Activated T-helper 2 cell treated with anti-CD3 and anti-CD28 coated beads, Interferon-gamma antibody, Interleukin-2, Interleukin-4, amounts not matched to agents 10 μg/mL and 5 μg/mL and 100 μg/mL, durations not matched to agents 14 hours and 24 hours and 36 hours (primary cell): ENCODE measurements around the gene PYGO1. TPM values are rescaled to one million over a fixed set of nuclear protein-coding genes. Genes with fewer than 3 reads are reported as not detected.

Experiments
- DNase-seq: peaks from one replicate; pipeline ENCODE4 v3.0.0; 2021; ENCODE audit warnings: low spot score
- H3K27ac Mint-ChIP-seq: one replicate; pipeline ENCODE4 v1.8.0; 2021; ENCODE audit warnings: mixed read lengths
- H3K27me3 Mint-ChIP-seq: one replicate; pipeline ENCODE4 v1.8.0; 2021; ENCODE audit warnings: low read depth, mixed read lengths
- H3K36me3 Mint-ChIP-seq: one replicate; pipeline ENCODE4 v1.8.0; 2021; ENCODE audit warnings: low read depth, mixed read lengths
- H3K4me1 Mint-ChIP-seq: one replicate; pipeline ENCODE4 v1.8.0; 2021; ENCODE audit warnings: low read depth, mixed read lengths
- H3K4me3 Mint-ChIP-seq: one replicate; pipeline ENCODE4 v1.8.0; 2021; ENCODE audit warnings: low read depth, mild to moderate bottlenecking, moderate library complexity, mixed read lengths
- H3K9me3 Mint-ChIP-seq: one replicate; pipeline ENCODE4 v1.8.0; 2021; ENCODE audit warnings: mixed read lengths
- intact Hi-C: fragments of 100-400 bp; cut with micrococcal nuclease; formaldehyde crosslinking; loops from one replicate; pipeline ENCODE4 v1.15.1; 2023
- total RNA-seq: library from RNA; stranded (reverse); gene quantifications from 2 replicates; pipeline ENCODE4 v1.2.3, GENCODE V29; 2022

The PYGO1 gene
- total RNA-seq, 1 donor from 2014 or later: 0.11 TPM

- no peaks in the 10 kb centered on the region for H3K4me1 Mint-ChIP-seq
- peaks cover 27% of the 10 kb centered on the region for H3K9me3 Mint-ChIP-seq
- intact Hi-C loops: no loop called here
- H3K4me3 Mint-ChIP-seq: no peak overlapping the region
- no peak for DNase-seq
- H3K36me3 Mint-ChIP-seq: no peaks in the 10 kb centered on the region
- H3K27me3 Mint-ChIP-seq: peaks cover 2% of the 10 kb centered on the region
- no peak overlapping the region for H3K27ac Mint-ChIP-seq
Observed at GRCh38 chr15:55552926-55553325, 35.2 kb downstream of the PYGO1 start.

- intact Hi-C loops: no loop called here
- Mint-ChIP-seq H3K9me3 (peaks cover 27% of the 10 kb centered on the region), H3K4me3 (no peak overlapping the region), H3K27me3 (peaks cover 2% of the 10 kb centered on the region), H3K4me1 (no peaks in the 10 kb centered on the region), H3K27ac (no peak overlapping the region), H3K36me3 (no peaks in the 10 kb centered on the region)
- DNase-seq: no peak
Observed at GRCh38 chr15:55552451-55552850, 35.7 kb downstream of the PYGO1 start.

GRCh38 chr15:55549305-55549704 is 38.8 kb downstream of the PYGO1 start:
- Mint-ChIP-seq H3K4me1 (no peaks in the 10 kb centered on the region), H3K9me3 (peaks cover under 1% of the 10 kb centered on the region), H3K36me3 (no peaks in the 10 kb centered on the region), H3K27me3 (peaks cover 22% of the 10 kb centered on the region), H3K4me3 (no peak overlapping the region), H3K27ac (no peak overlapping the region)
- intact Hi-C loops: no loop called here
- DNase-seq: no peak

GRCh38 chr15:55546718-55547117 is 41.4 kb downstream of the PYGO1 start:
- Mint-ChIP-seq H3K36me3 (no peaks in the 10 kb centered on the region), H3K4me1 (peaks cover 2% of the 10 kb centered on the region), H3K27ac (no peak overlapping the region), H3K27me3 (peaks cover 31% of the 10 kb centered on the region), H3K9me3 (no peaks in the 10 kb centered on the region), H3K4me3 (no peak overlapping the region)
- DNase-seq: no peak
- intact Hi-C loops: no loop called here

GRCh38 chr15:55535436-55535835 is 52.7 kb downstream of the PYGO1 start:
- Mint-ChIP-seq H3K27ac (no peak overlapping the region), H3K9me3 (no peaks in the 10 kb centered on the region), H3K4me1 (no peaks in the 10 kb centered on the region), H3K36me3 (no peaks in the 10 kb centered on the region), H3K4me3 (no peak overlapping the region), H3K27me3 (peaks cover 14% of the 10 kb centered on the region)
- DNase-seq: no peak
- intact Hi-C loops: no loop called here

- H3K27ac Mint-ChIP-seq: no peak overlapping the region
- H3K4me1 Mint-ChIP-seq: no peaks in the 10 kb centered on the region
- intact Hi-C loops: no loop called here
- H3K4me3 Mint-ChIP-seq: no peak overlapping the region
- H3K9me3 Mint-ChIP-seq: no peaks in the 10 kb centered on the region
- H3K27me3 Mint-ChIP-seq: peaks cover 10% of the 10 kb centered on the region
- H3K36me3 Mint-ChIP-seq: no peaks in the 10 kb centered on the region
- DNase-seq: no peak
Observed at GRCh38 chr15:55532944-55533343, 55.2 kb downstream of the PYGO1 start.

GRCh38 chr15:55530861-55531313 is 57.3 kb downstream of the PYGO1 start:
- peaks cover 2% of the 10 kb centered on the region for H3K4me1 Mint-ChIP-seq
- no peaks in the 10 kb centered on the region for H3K9me3 Mint-ChIP-seq
- no peak overlapping the region for H3K4me3 Mint-ChIP-seq
- no peak for DNase-seq
- H3K27ac Mint-ChIP-seq: no peak overlapping the region
- H3K36me3 Mint-ChIP-seq: no peaks in the 10 kb centered on the region
- H3K27me3 Mint-ChIP-seq: peaks cover 9% of the 10 kb centered on the region
- intact Hi-C loops: no loop called here

- H3K9me3 Mint-ChIP-seq: no peaks in the 10 kb centered on the region
- H3K4me1 Mint-ChIP-seq: peaks cover 2% of the 10 kb centered on the region
- H3K4me3 Mint-ChIP-seq: no peak overlapping the region
- no peak for DNase-seq
- H3K27ac Mint-ChIP-seq: no peak overlapping the region
- intact Hi-C loops: no loop called here
- peaks cover 15% of the 10 kb centered on the region for H3K27me3 Mint-ChIP-seq
- H3K36me3 Mint-ChIP-seq: no peaks in the 10 kb centered on the region
Observed at GRCh38 chr15:55528812-55529211, 59.3 kb downstream of the PYGO1 start.

GRCh38 chr15:55527150-55527549 is 61.0 kb downstream of the PYGO1 start:
- intact Hi-C loops: no loop called here
- DNase-seq: no peak
- H3K27ac Mint-ChIP-seq: no peak overlapping the region
- H3K4me3 Mint-ChIP-seq: no peak overlapping the region
- H3K9me3 Mint-ChIP-seq: no peaks in the 10 kb centered on the region
- no peaks in the 10 kb centered on the region for H3K36me3 Mint-ChIP-seq
- peaks cover 23% of the 10 kb centered on the region for H3K27me3 Mint-ChIP-seq
- peaks cover 16% of the 10 kb centered on the region for H3K4me1 Mint-ChIP-seq

- intact Hi-C loops: loop anchor here (1.0 kb wide), 1 partner anchor 115 kb away; no protein-coding TSS in a partner anchor
- H3K4me1 Mint-ChIP-seq: peaks cover 16% of the 10 kb centered on the region
- no peaks in the 10 kb centered on the region for H3K9me3 Mint-ChIP-seq
- H3K4me3 Mint-ChIP-seq: no peak overlapping the region
- H3K27ac Mint-ChIP-seq: no peak overlapping the region
- DNase-seq: no peak
- peaks cover 28% of the 10 kb centered on the region for H3K27me3 Mint-ChIP-seq
- no peaks in the 10 kb centered on the region for H3K36me3 Mint-ChIP-seq
Observed at GRCh38 chr15:55526559-55527036, 61.5 kb downstream of the PYGO1 start.

GRCh38 chr15:55522742-55523450 is 65.2 kb downstream of the PYGO1 start:
- Mint-ChIP-seq H3K36me3 (no peaks in the 10 kb centered on the region), H3K9me3 (no peaks in the 10 kb centered on the region), H3K4me3 (no peak overlapping the region), H3K27ac (no peak overlapping the region), H3K4me1 (peaks cover 16% of the 10 kb centered on the region), H3K27me3 (peaks cover 36% of the 10 kb centered on the region)
- no peak for DNase-seq
- intact Hi-C loops: no loop called here

- no peak for DNase-seq
- no peak overlapping the region for H3K4me3 Mint-ChIP-seq
- peaks cover 12% of the 10 kb centered on the region for H3K4me1 Mint-ChIP-seq
- H3K36me3 Mint-ChIP-seq: no peaks in the 10 kb centered on the region
- intact Hi-C loops: no loop called here
- peaks cover 27% of the 10 kb centered on the region for H3K27me3 Mint-ChIP-seq
- H3K27ac Mint-ChIP-seq: no peak overlapping the region
- no peaks in the 10 kb centered on the region for H3K9me3 Mint-ChIP-seq
Observed at GRCh38 chr15:55518641-55519040, 69.5 kb downstream of the PYGO1 start.

- Mint-ChIP-seq H3K4me3 (no peak overlapping the region), H3K4me1 (peaks cover 7% of the 10 kb centered on the region), H3K27ac (no peak overlapping the region), H3K9me3 (no peaks in the 10 kb centered on the region), H3K27me3 (peaks cover 22% of the 10 kb centered on the region), H3K36me3 (no peaks in the 10 kb centered on the region)
- DNase-seq: no peak
- intact Hi-C loops: no loop called here
Observed at GRCh38 chr15:55518009-55518408, 70.1 kb downstream of the PYGO1 start.
